Activated CD4-positive, alpha-beta T cell treated with anti-CD3 and anti-CD28 coated beads, Interleukin-2, amount 50 U/mL, for 24 hours (primary cell): ENCODE data around the gene DHX34.
A peak's percentile ranks its signal among the peaks of the same experiment; 100 is the strongest.
"Not testable (repeated sequence)": the region's sequence is repeated elsewhere in the genome, so short reads cannot be mapped to it uniquely, and the experiment has no call there.

Experiments
- DNase-seq, 2 donors: peaks; one replicate each; pipeline ENCODE4 v3.0.0-alpha.2; 2020; ENCODE audit warnings: low read depth in 1 of 2, low spot score in 1 of 2

The DHX34 gene

GRCh38 chr19:47386582-47386981 is 37.5 kb downstream of the DHX34 start:
- not testable (repeated sequence) for DNase-seq

GRCh38 chr19:47387623-47388022 is 38.5 kb downstream of the DHX34 start:
- not testable (repeated sequence) for DNase-seq

GRCh38 chr19:47388721-47389120 is 39.6 kb downstream of the DHX34 start:
- not testable (repeated sequence) for DNase-seq

- DNase-seq: no peak
Observed at GRCh38 chr19:47389150-47389556, 40.0 kb downstream of the DHX34 start.

- no peak for DNase-seq
Observed at GRCh38 chr19:47390533-47391488, 41.7 kb downstream of the DHX34 start.

- DNase-seq: peak; percentile 72 to 78
Observed at GRCh38 chr19:47391510-47392223, 42.6 kb downstream of the DHX34 start.

GRCh38 chr19:47398707-47399597 is 49.8 kb downstream of the DHX34 start:
- no peak for DNase-seq

- DNase-seq: no peak
Observed at GRCh38 chr19:47402504-47402903, 53.4 kb downstream of the DHX34 start.

GRCh38 chr19:47404334-47405196 is 55.5 kb downstream of the DHX34 start:
- DNase-seq: no peak

GRCh38 chr19:47405197-47405550 is 56.1 kb downstream of the DHX34 start:
- DNase-seq: no peak

GRCh38 chr19:47405854-47406417 is 56.8 kb downstream of the DHX34 start:
- DNase-seq: no peak

GRCh38 chr19:47406711-47407416 is 57.7 kb downstream of the DHX34 start:
- no peak for DNase-seq

- DNase-seq: no peak
Observed at GRCh38 chr19:47407417-47407774, 58.3 kb downstream of the DHX34 start.

GRCh38 chr19:47408156-47408938 is 59.2 kb downstream of the DHX34 start:
- no peak for DNase-seq

- DNase-seq: no peak
Observed at GRCh38 chr19:47411101-47411500, 62.0 kb downstream of the DHX34 start.

GRCh38 chr19:47411696-47412095 is 62.6 kb downstream of the DHX34 start:
- DNase-seq: not testable (repeated sequence)

GRCh38 chr19:47413941-47414340 is 64.8 kb downstream of the DHX34 start:
- DNase-seq: no peak

- no peak for DNase-seq
Observed at GRCh38 chr19:47414469-47414868, 65.4 kb downstream of the DHX34 start.
